Endodermal cell (in vitro differentiated cells): Measurements from ENCODE around the gene KIF6. TPM values are rescaled to one million over a fixed set of nuclear protein-coding genes. Genes with fewer than 3 reads are reported as not detected.

Experiments used
- DNase-seq: peaks from one replicate; pipeline ENCODE4 v3.0.0-alpha.2; 2017
- H3K27ac ChIP-seq: 2 replicates; pipeline ENCODE4 v1.5.1; 2013; ENCODE audit warnings: mild to moderate bottlenecking, low read depth, low read length, moderate library complexity
- H3K27me3 ChIP-seq: 2 replicates; pipeline ENCODE4 v1.6.1; 2013; ENCODE audit warnings: mild to moderate bottlenecking, low read length, moderate library complexity; ENCODE audit not compliant: insufficient read depth, control insufficient read depth, poor library complexity, severe bottlenecking
- H3K36me3 ChIP-seq: 2 replicates; pipeline ENCODE4 v1.7.0; 2013; ENCODE audit warnings: mild to moderate bottlenecking, low read length, moderate library complexity; ENCODE audit not compliant: control insufficient read depth, insufficient read depth
- H3K4me1 ChIP-seq: one replicate; pipeline ENCODE4 v1.7.0; 2013; ENCODE audit warnings: low read length; ENCODE audit not compliant: control insufficient read depth, insufficient read depth
- H3K4me3 ChIP-seq: 2 replicates; pipeline ENCODE4 v1.5.1; 2013; ENCODE audit warnings: mild to moderate bottlenecking, low read length, moderate library complexity
- H3K9ac ChIP-seq: 2 replicates; pipeline ENCODE4 v1.6.1; 2013; ENCODE audit warnings: mild to moderate bottlenecking, low read length, moderate library complexity; ENCODE audit not compliant: poor library complexity, severe bottlenecking; ENCODE audit errors: extremely low read depth
- H3K9me3 ChIP-seq: 2 replicates; pipeline ENCODE4 v1.6.1; 2013; ENCODE audit warnings: mild to moderate bottlenecking, low read length, moderate library complexity; ENCODE audit not compliant: control insufficient read depth
- H3K27ac Mint-ChIP-seq: 2 replicates; pipeline ENCODE4 v1.8.0; 2020; ENCODE audit warnings: mixed read lengths
- H3K27me3 Mint-ChIP-seq: 2 replicates; pipeline ENCODE4 v1.8.0; 2021; ENCODE audit warnings: mild to moderate bottlenecking, mixed read lengths; ENCODE audit not compliant: insufficient read depth
- H3K36me3 Mint-ChIP-seq: 2 replicates; pipeline ENCODE4 v1.8.0; 2020; ENCODE audit warnings: low read depth, mixed read lengths
- H3K4me1 Mint-ChIP-seq: 2 replicates; pipeline ENCODE4 v1.8.0; 2020; ENCODE audit warnings: mixed read lengths
- H3K4me3 Mint-ChIP-seq: 2 replicates; pipeline ENCODE4 v1.8.0; 2020; ENCODE audit warnings: mild to moderate bottlenecking, moderate library complexity, mixed read lengths
- H3K9me3 Mint-ChIP-seq: 2 replicates; pipeline ENCODE4 v1.8.0; 2020; ENCODE audit warnings: mild to moderate bottlenecking, mixed read lengths
- CTCF ChIP-seq: fragments of 200-600 bp; sonication (generic); conservative IDR thresholded peaks from 2 replicates; pipeline ENCODE4 v1.5.0; 2021; ENCODE audit warnings: antibody characterized with exemption, mild to moderate bottlenecking
- WGBS, 2 experiments: methylation state at CpG; one replicate each; pipeline versions ENCODE4 v1.1.5 to v1.1.7; 2013; ENCODE audit warnings: missing lambda C conversion rate in 2 of 2, mixed read lengths in 1 of 2; ENCODE audit not compliant: insufficient coverage in 1 of 2, insufficient read length in 1 of 2; 5-methylcytosine and 5-hydroxymethylcytosine counted together
- total RNA-seq, 2 donors: library from RNA; stranded (reverse); fragmentation: NEBNext Ultra II Directional in 1 of 2; extraction: Animal tissue kit (Norgen Biotek cat#: 25700) in 1 of 2; gene quantifications; 2 replicates in 1 of 2; 3 replicates in 1 of 2; pipeline ENCODE4 v1.2.1, GENCODE V29; 2021

Gene KIF6
- total RNA-seq, 2 donors from 2014 or later = 0.62 to 1.1 TPM

GRCh38 chr6:39610221-39610620 lies 115.0 kb downstream of the KIF6 start:
- 55 to 73% methylated on average over 3 of the region's 3 CpGs for WGBS, 2 experiments
- Histone ChIP-seq H3K9me3 (no peaks in the 10 kb centered on the region), H3K4me3 (no peak overlapping the region), H3K27me3 (no peaks in the 10 kb centered on the region), H3K27ac (peak overlapping the region; percentile 21), H3K4me1 (no peaks in the 10 kb centered on the region), H3K36me3 (no peaks in the 10 kb centered on the region), H3K9ac (no peak overlapping the region)
- H3K4me3 Mint-ChIP-seq = no peak overlapping the region
- no peaks in the 10 kb centered on the region for H3K36me3 Mint-ChIP-seq
- no peak overlapping the region for H3K27ac Mint-ChIP-seq
- no peak for DNase-seq
- no peaks in the 10 kb centered on the region for H3K9me3 Mint-ChIP-seq
- no peaks in the 10 kb centered on the region for H3K4me1 Mint-ChIP-seq
- H3K27me3 Mint-ChIP-seq = peaks cover 2% of the 10 kb centered on the region
- TF ChIP-seq CTCF = no peak

GRCh38 chr6:39608652-39609345 lies 116.4 kb downstream of the KIF6 start:
- Histone ChIP-seq H3K9ac (no peak overlapping the region), H3K36me3 (no peaks in the 10 kb centered on the region), H3K27ac (no peak overlapping the region), H3K27me3 (no peaks in the 10 kb centered on the region), H3K4me3 (no peak overlapping the region), H3K4me1 (no peaks in the 10 kb centered on the region), H3K9me3 (no peaks in the 10 kb centered on the region)
- H3K4me3 Mint-ChIP-seq = no peak overlapping the region
- no peak overlapping the region for H3K27ac Mint-ChIP-seq
- H3K4me1 Mint-ChIP-seq = no peaks in the 10 kb centered on the region
- peaks cover 2% of the 10 kb centered on the region for H3K27me3 Mint-ChIP-seq
- no peak for DNase-seq
- no peak for TF ChIP-seq CTCF
- WGBS, 2 experiments = 87 to 90% methylated on average over 4 to 7 of the region's 7 CpGs
- H3K9me3 Mint-ChIP-seq = no peaks in the 10 kb centered on the region
- no peaks in the 10 kb centered on the region for H3K36me3 Mint-ChIP-seq

- Histone ChIP-seq H3K27ac (no peak overlapping the region), H3K4me3 (no peak overlapping the region), H3K9me3 (peaks cover 7% of the 10 kb centered on the region), H3K4me1 (no peaks in the 10 kb centered on the region), H3K9ac (no peak overlapping the region), H3K36me3 (no peaks in the 10 kb centered on the region), H3K27me3 (no peaks in the 10 kb centered on the region)
- WGBS, 2 experiments = 94 to 100% methylated on average over 1 to 4 of the region's 4 CpGs
- TF ChIP-seq CTCF = no peak
- Mint-ChIP-seq H3K27me3 (peaks cover 2% of the 10 kb centered on the region), H3K27ac (no peak overlapping the region), H3K9me3 (peaks cover 5% of the 10 kb centered on the region), H3K4me1 (peaks cover 6% of the 10 kb centered on the region), H3K4me3 (no peak overlapping the region), H3K36me3 (no peaks in the 10 kb centered on the region)
- DNase-seq = no peak
Measured at GRCh38 chr6:39602601-39603519, 122.3 kb downstream of the KIF6 start.
